MM.1S (cell line): ENCODE data around the gene SH3PXD2A.

ENCODE experiments used
- DNase-seq: peaks from one replicate; pipeline ENCODE4 v3.0.0-alpha.2; 2015
- H2AFZ ChIP-seq: fragments of 300-600 bp; sonication (generic); 2 replicates; pipeline ENCODE4 v1.6.0; 2016; ENCODE audit warnings: antibody characterized with exemption, low read length
- H3F3A ChIP-seq: fragments of 300-600 bp; sonication (generic); 2 replicates; pipeline ENCODE4 v1.6.1; 2016; ENCODE audit warnings: mild to moderate bottlenecking, antibody characterized with exemption, low read length, moderate library complexity, mixed read lengths; ENCODE audit not compliant: insufficient read depth
- H3K27ac ChIP-seq: fragments of 300-600 bp; sonication (generic); 2 replicates; pipeline ENCODE4 v1.5.1; 2016; ENCODE audit warnings: mild to moderate bottlenecking, low read length
- H3K27me3 ChIP-seq: fragments of 300-600 bp; sonication (generic); replicated peaks from 2 replicates; pipeline ENCODE4 v1.6.0; 2016; ENCODE audit warnings: low read length; ENCODE audit not compliant: insufficient read depth
- H3K36me3 ChIP-seq: fragments of 300-600 bp; sonication (generic); replicated peaks from 2 replicates; pipeline ENCODE4 v1.6.1; 2016; ENCODE audit warnings: mild to moderate bottlenecking, low read length, mixed read lengths; ENCODE audit not compliant: insufficient read depth
- H3K4me1 ChIP-seq: fragments of 300-600 bp; sonication (generic); 2 replicates; pipeline ENCODE4 v1.6.1; 2016; ENCODE audit warnings: low read length, mixed read lengths
- H3K4me2 ChIP-seq: fragments of 300-600 bp; sonication (generic); 2 replicates; pipeline ENCODE4 v1.6.0; 2016; ENCODE audit warnings: low read depth, low read length
- H3K4me3 ChIP-seq: fragments of 300-600 bp; sonication (generic); 2 replicates; pipeline ENCODE4 v1.5.1; 2016; ENCODE audit warnings: low read length, mixed read lengths
- H3K79me2 ChIP-seq: fragments of 300-600 bp; sonication (generic); 2 replicates; pipeline ENCODE4 v1.6.1; 2016; ENCODE audit warnings: mixed run types, low read length, mixed read lengths
- H3K9ac ChIP-seq: fragments of 300-600 bp; sonication (generic); 2 replicates; pipeline ENCODE4 v1.6.1; 2016; ENCODE audit warnings: low read length, mixed read lengths
- H3K9me2 ChIP-seq: fragments of 300-600 bp; sonication (generic); replicated peaks from 2 replicates; pipeline ENCODE4 v1.6.1; 2016; ENCODE audit warnings: mild to moderate bottlenecking, low read length, mixed read lengths; ENCODE audit not compliant: insufficient read depth
- H3K9me3 ChIP-seq: fragments of 300-600 bp; sonication (generic); replicated peaks from 2 replicates; pipeline ENCODE4 v1.6.1; 2016; ENCODE audit warnings: mild to moderate bottlenecking, low read length, mixed read lengths; ENCODE audit not compliant: insufficient read depth
- H4K20me1 ChIP-seq: fragments of 300-600 bp; sonication (generic); 2 replicates; pipeline ENCODE4 v1.6.1; 2016; ENCODE audit warnings: mild to moderate bottlenecking, low read length, moderate library complexity, mixed read lengths; ENCODE audit not compliant: insufficient read depth
- CTCF ChIP-seq: fragments of 300-600 bp; sonication (generic); IDR thresholded peaks from 2 replicates; pipeline ENCODE4 v1.5.1; 2016; ENCODE audit warnings: antibody characterized with exemption, low read length, mixed read lengths
- EZH2 ChIP-seq: fragments of 300-600 bp; sonication (generic); optimal IDR thresholded peaks from 2 replicates; pipeline ENCODE3; 2017; ENCODE audit warnings: low read depth, mild to moderate bottlenecking, antibody characterized with exemption, low read length, mixed read lengths
- EZH2phosphoT487 ChIP-seq: fragments of 300-600 bp; sonication (generic); IDR thresholded peaks from 2 replicates; pipeline ENCODE4 v1.6.1; 2018; ENCODE audit warnings: antibody characterized with exemption, low read length

The SH3PXD2A gene

GRCh38 chr10:103836273-103836672, 19.1 kb downstream of the SH3PXD2A start:
- TF ChIP-seq EZH2 = no peak
- no peak overlapping the region for H3K9ac ChIP-seq
- no peak overlapping the region for H3K27ac ChIP-seq
- H3K4me2 ChIP-seq = no peak overlapping the region
- H4K20me1 ChIP-seq = no peaks in the 10 kb centered on the region
- no peak overlapping the region for H3K4me3 ChIP-seq
- H3K79me2 ChIP-seq = no peaks in the 10 kb centered on the region
- no peak overlapping the region for H2AFZ ChIP-seq
- H3K27me3 ChIP-seq = no peaks in the 10 kb centered on the region
- no peaks in the 10 kb centered on the region for H3K36me3 ChIP-seq
- H3K9me3 ChIP-seq = no peaks in the 10 kb centered on the region
- no peaks in the 10 kb centered on the region for H3F3A ChIP-seq
- no peaks in the 10 kb centered on the region for H3K9me2 ChIP-seq
- DNase-seq = no peak
- H3K4me1 ChIP-seq = peaks cover 7% of the 10 kb centered on the region

GRCh38 chr10:103835096-103836050, 20.0 kb downstream of the SH3PXD2A start:
- TF ChIP-seq EZH2phosphoT487 (no peak), CTCF (no peak), EZH2 (no peak)
- Histone ChIP-seq H3K9ac (no peak overlapping the region), H3K4me1 (peaks cover 7% of the 10 kb centered on the region), H3K79me2 (no peaks in the 10 kb centered on the region), H3K9me2 (no peaks in the 10 kb centered on the region), H3K4me3 (no peak overlapping the region), H3K9me3 (no peaks in the 10 kb centered on the region), H3K27ac (no peak overlapping the region), H4K20me1 (no peaks in the 10 kb centered on the region), H3K36me3 (no peaks in the 10 kb centered on the region), H3K4me2 (no peak overlapping the region), H3K27me3 (no peaks in the 10 kb centered on the region), H3F3A (no peaks in the 10 kb centered on the region), H2AFZ (no peak overlapping the region)
- no peak for DNase-seq

- Histone ChIP-seq H4K20me1 (no peaks in the 10 kb centered on the region), H3K9me3 (no peaks in the 10 kb centered on the region), H3K27ac (no peak overlapping the region), H3K79me2 (no peaks in the 10 kb centered on the region), H3K9me2 (no peaks in the 10 kb centered on the region), H3K27me3 (no peaks in the 10 kb centered on the region), H3K4me2 (no peak overlapping the region), H3K36me3 (no peaks in the 10 kb centered on the region), H3K4me1 (peaks cover 7% of the 10 kb centered on the region), H3F3A (no peaks in the 10 kb centered on the region), H2AFZ (no peak overlapping the region), H3K9ac (no peak overlapping the region), H3K4me3 (no peak overlapping the region)
- TF ChIP-seq EZH2phosphoT487 = no peak
- TF ChIP-seq EZH2 = no peak
- no peak for TF ChIP-seq CTCF
- no peak for DNase-seq
These were observed 20.8 kb downstream of the SH3PXD2A start for GRCh38 chr10:103834436-103835095.
